Naive thymus-derived CD8-positive, alpha-beta T cell (primary cell): Measurements from ENCODE around the gene CCND1. TPM values are rescaled to one million over a fixed set of nuclear protein-coding genes. Genes with fewer than 3 reads are reported as not detected.
"Not testable (repeated sequence)": the region's sequence is repeated elsewhere in the genome, so short reads cannot be mapped to it uniquely, and the experiment has no call there.

Experiments used
- ATAC-seq, 2 donors: fragments of 150-1000 bp; cut with Tn5 transposase in 1 of 2; sonication (Bioruptor Pico), chemical (Tn5 transposase) in 1 of 2; 1 replicate in 1 of 2; 2 replicates in 1 of 2; pipeline ENCODE4 v1.10.0; 2021; ENCODE audit warnings: mild to moderate bottlenecking in 2 of 2, moderate library complexity in 2 of 2
- POLR2A ChIA-PET: fragments of 350-600 bp; sonication (Branson Sonifier 250); formaldehyde crosslinking; loops from one replicate; lab custom pipeline; 2021; ENCODE audit warnings: antibody characterized with exemption; lab: Charles Lee
- DNase-seq, 10 donors: peaks; one replicate each; pipeline versions ENCODE4 v3.0.0 to v3.0.0-alpha.2; 2020 to 2022
- H3K27ac Mint-ChIP-seq, 10 donors: one replicate each; pipeline ENCODE4 v1.8.0; 2020 to 2022; ENCODE audit warnings: mild to moderate bottlenecking in 10 of 10, mixed read lengths in 10 of 10, moderate library complexity in 4 of 10, inconsistent platforms in 1 of 10
- H3K27me3 Mint-ChIP-seq, 5 donors: one replicate each; pipeline ENCODE4 v1.8.0; 2021 to 2022; ENCODE audit warnings: mixed read lengths in 5 of 5
- H3K36me3 Mint-ChIP-seq, 3 donors: one replicate each; pipeline ENCODE4 v1.8.0; 2020 to 2022; ENCODE audit warnings: mixed read lengths in 3 of 3, mild to moderate bottlenecking in 2 of 3, inconsistent platforms in 1 of 3
- H3K4me1 Mint-ChIP-seq, 4 donors: one replicate each; pipeline ENCODE4 v1.8.0; 2021 to 2022; ENCODE audit warnings: mixed read lengths in 4 of 4
- H3K4me3 Mint-ChIP-seq, 10 donors: one replicate each; pipeline ENCODE4 v1.8.0; 2020 to 2022; ENCODE audit warnings: mild to moderate bottlenecking in 10 of 10, mixed read lengths in 10 of 10, moderate library complexity in 6 of 10, inconsistent platforms in 1 of 10
- H3K9me3 Mint-ChIP-seq, 9 donors: one replicate each; pipeline ENCODE4 v1.8.0; 2020 to 2022; ENCODE audit warnings: mixed read lengths in 9 of 9, mild to moderate bottlenecking in 3 of 9, inconsistent platforms in 1 of 9, moderate library complexity in 1 of 9
- polyA plus RNA-seq, 3 donors: library from polyadenylated mRNA; unstranded; fragments of 300-500 nt; fragmentation: Illumina TruSeq; gene quantifications; one replicate each; pipeline ENCODE4 v1.2.3, GENCODE V29; 2021
- total RNA-seq, 8 experiments: library from RNA in 2 of 8; stranded (reverse) in 2 of 8; gene quantifications; one replicate each; pipeline ENCODE4 v1.2.3 and lab custom pipeline; 2021 to 2026

The CCND1 gene
- total and polyA plus RNA-seq, 5 experiments from 2014 or later = 0.03 to 0.74 (median 0.08) TPM

- ATAC-seq (no peak), DNase-seq (no peak)
- Mint-ChIP-seq H3K36me3 (peaks cover 0 to under 1% (median 0%) of the 10 kb centered on the region in 3 donors), H3K4me1 (peaks cover 1 to 10% (median 5%) of the 10 kb centered on the region in 4 donors), H3K4me3 (peak overlapping the region in 7 of 10 donors; percentile 40 to 74 (median 61)), H3K27ac (no peak overlapping the region), H3K27me3 (peaks cover 4 to 32% (median 20%) of the 10 kb centered on the region in 5 donors), H3K9me3 (peaks cover 0 to under 1% (median 0%) of the 10 kb centered on the region in 9 donors)
- POLR2A ChIA-PET = no interaction called here
Observed at GRCh38 chr11:69685348-69685747, 44.4 kb downstream of the CCND1 start.

GRCh38 chr11:69686452-69686851, 45.5 kb downstream of the CCND1 start:
- ATAC-seq (no peak), DNase-seq (no peak)
- Mint-ChIP-seq H3K9me3 (peaks cover 0 to 5% (median 0%) of the 10 kb centered on the region in 9 donors), H3K27me3 (peaks cover 6 to 40% (median 27%) of the 10 kb centered on the region in 5 donors), H3K36me3 (peaks cover 0 to 4% (median 0%) of the 10 kb centered on the region in 3 donors), H3K4me1 (peaks cover 1 to 10% (median 5%) of the 10 kb centered on the region in 4 donors), H3K4me3 (peak overlapping the region in 3 of 10 donors; percentile 53 to 63 (median 61)), H3K27ac (no peak overlapping the region)
- POLR2A ChIA-PET = no interaction called here

- DNase-seq (no peak), ATAC-seq (no peak)
- POLR2A ChIA-PET = no interaction called here
- no peak overlapping the region for H3K27ac Mint-ChIP-seq
- peaks cover 0 to 5% (median 0%) of the 10 kb centered on the region in 9 donors for H3K9me3 Mint-ChIP-seq
- peaks cover 10 to 44% (median 30%) of the 10 kb centered on the region in 5 donors for H3K27me3 Mint-ChIP-seq
- H3K4me3 Mint-ChIP-seq = no peak overlapping the region
- peaks cover 0 to 4% (median 0%) of the 10 kb centered on the region in 3 donors for H3K36me3 Mint-ChIP-seq
- H3K4me1 Mint-ChIP-seq = peaks cover 1 to 10% (median 5%) of the 10 kb centered on the region in 4 donors
Observed at GRCh38 chr11:69686856-69687255, 45.9 kb downstream of the CCND1 start.

- H3K36me3 Mint-ChIP-seq, POLR2A ChIA-PET, H3K4me1 Mint-ChIP-seq, H3K27ac Mint-ChIP-seq, ATAC-seq, DNase-seq, H3K4me3 Mint-ChIP-seq: not testable (repeated sequence)
- peaks cover 15 to 57% (median 39%) of the 10 kb centered on the region in 5 donors for H3K27me3 Mint-ChIP-seq
- H3K9me3 Mint-ChIP-seq = peaks cover 0 to 11% (median 0%) of the 10 kb centered on the region in 9 donors
Observed at GRCh38 chr11:69687969-69688771, 47.2 kb downstream of the CCND1 start.

- POLR2A ChIA-PET = no interaction called here
- Mint-ChIP-seq H3K4me1 (peaks cover 1 to 10% (median 5%) of the 10 kb centered on the region in 4 donors), H3K36me3 (peaks cover 0 to 10% (median 4%) of the 10 kb centered on the region in 3 donors), H3K9me3 (peaks cover 0 to 11% (median 0%) of the 10 kb centered on the region in 9 donors), H3K27me3 (peaks cover 18 to 67% (median 45%) of the 10 kb centered on the region in 5 donors), H3K27ac (no peak overlapping the region), H3K4me3 (no peak overlapping the region)
- DNase-seq = no peak
- no peak for ATAC-seq
Observed at GRCh38 chr11:69689484-69690319, 48.7 kb downstream of the CCND1 start.

- ATAC-seq = no peak
- Mint-ChIP-seq H3K4me1 (no peaks in the 10 kb centered on the region), H3K36me3 (peaks cover 0 to 10% (median 4%) of the 10 kb centered on the region in 3 donors), H3K27ac (no peak overlapping the region), H3K27me3 (peaks cover 19 to 78% (median 52%) of the 10 kb centered on the region in 5 donors), H3K4me3 (no peak overlapping the region), H3K9me3 (peaks cover 0 to 11% (median 0%) of the 10 kb centered on the region in 9 donors)
- DNase-seq = no peak
- POLR2A ChIA-PET = no interaction called here
Observed at GRCh38 chr11:69691463-69691862, 50.5 kb downstream of the CCND1 start.

GRCh38 chr11:69692422-69692821, 51.5 kb downstream of the CCND1 start:
- Mint-ChIP-seq H3K36me3 (peaks cover 0 to 10% (median 4%) of the 10 kb centered on the region in 3 donors), H3K27me3 (peaks cover 21 to 88% (median 59%) of the 10 kb centered on the region in 5 donors), H3K4me3 (no peak overlapping the region), H3K27ac (peak overlapping the region in 1 of 10 donors; percentile 46), H3K4me1 (no peaks in the 10 kb centered on the region), H3K9me3 (peaks cover 0 to 11% (median 0%) of the 10 kb centered on the region in 9 donors)
- POLR2A ChIA-PET = no interaction called here
- DNase-seq (no peak), ATAC-seq (no peak)

- Mint-ChIP-seq H3K4me3 (no peak overlapping the region), H3K4me1 (no peaks in the 10 kb centered on the region), H3K27me3 (peaks cover 24 to 88% (median 49%) of the 10 kb centered on the region in 5 donors), H3K36me3 (peaks cover 0 to 10% (median 4%) of the 10 kb centered on the region in 3 donors), H3K9me3 (peaks cover 0 to 11% (median 0%) of the 10 kb centered on the region in 9 donors), H3K27ac (no peak overlapping the region)
- POLR2A ChIA-PET = no interaction called here
- ATAC-seq (no peak), DNase-seq (no peak)
Observed at GRCh38 chr11:69694781-69695180, 53.8 kb downstream of the CCND1 start.

GRCh38 chr11:69695581-69695980, 54.6 kb downstream of the CCND1 start:
- ATAC-seq (no peak), DNase-seq (no peak)
- no peak overlapping the region for H3K27ac Mint-ChIP-seq
- peaks cover 0 to 11% (median 0%) of the 10 kb centered on the region in 9 donors for H3K9me3 Mint-ChIP-seq
- peaks cover 28 to 88% (median 48%) of the 10 kb centered on the region in 5 donors for H3K27me3 Mint-ChIP-seq
- peaks cover 0 to 7% (median 4%) of the 10 kb centered on the region in 3 donors for H3K36me3 Mint-ChIP-seq
- no peak overlapping the region for H3K4me3 Mint-ChIP-seq
- POLR2A ChIA-PET = interaction anchor here (0.7 kb wide), 1 partner anchor 57 kb away, joined by 4 read pairs; no protein-coding TSS in a partner anchor
- no peaks in the 10 kb centered on the region for H3K4me1 Mint-ChIP-seq

GRCh38 chr11:69695995-69696394, 55.0 kb downstream of the CCND1 start:
- POLR2A ChIA-PET = interaction anchor here (0.7 kb wide), 1 partner anchor 57 kb away, joined by 4 read pairs; no protein-coding TSS in a partner anchor
- H3K27ac Mint-ChIP-seq = peak overlapping the region in 1 of 10 donors; percentile 74
- DNase-seq, H3K4me1 Mint-ChIP-seq, H3K4me3 Mint-ChIP-seq, ATAC-seq, H3K36me3 Mint-ChIP-seq: not testable (repeated sequence)
- peaks cover 0 to 11% (median 0%) of the 10 kb centered on the region in 9 donors for H3K9me3 Mint-ChIP-seq
- H3K27me3 Mint-ChIP-seq = peaks cover 31 to 88% (median 49%) of the 10 kb centered on the region in 5 donors

GRCh38 chr11:69696749-69697468, 56.0 kb downstream of the CCND1 start:
- POLR2A ChIA-PET = no interaction called here
- DNase-seq (no peak), ATAC-seq (no peak)
- Mint-ChIP-seq H3K9me3 (peaks cover 0 to 6% (median 0%) of the 10 kb centered on the region in 9 donors), H3K4me1 (no peaks in the 10 kb centered on the region), H3K27me3 (peaks cover 27 to 81% (median 46%) of the 10 kb centered on the region in 5 donors), H3K4me3 (no peak overlapping the region), H3K36me3 (peaks cover 0 to 6% (median 4%) of the 10 kb centered on the region in 3 donors), H3K27ac (no peak overlapping the region)

GRCh38 chr11:69697469-69697843, 56.5 kb downstream of the CCND1 start:
- DNase-seq (no peak), ATAC-seq (no peak)
- no peak overlapping the region for H3K4me3 Mint-ChIP-seq
- peaks cover 0 to 1% (median 0%) of the 10 kb centered on the region in 4 donors for H3K4me1 Mint-ChIP-seq
- peaks cover 0 to 2% (median 1%) of the 10 kb centered on the region in 3 donors for H3K36me3 Mint-ChIP-seq
- POLR2A ChIA-PET = no interaction called here
- peak overlapping the region in 1 of 10 donors; percentile 47 for H3K27ac Mint-ChIP-seq
- peaks cover 23 to 77% (median 42%) of the 10 kb centered on the region in 5 donors for H3K27me3 Mint-ChIP-seq
- peaks cover 0 to under 1% (median 0%) of the 10 kb centered on the region in 9 donors for H3K9me3 Mint-ChIP-seq
